Measurements from ENCODE around the gene GIPC3. TPM values are rescaled to one million over a fixed set of nuclear protein-coding genes. Genes with fewer than 3 reads are reported as not detected.

GIPC3 gene
- total RNA-seq, 2 donors from 2014 or later: 0.78 to 0.99 TPM

DNA sequence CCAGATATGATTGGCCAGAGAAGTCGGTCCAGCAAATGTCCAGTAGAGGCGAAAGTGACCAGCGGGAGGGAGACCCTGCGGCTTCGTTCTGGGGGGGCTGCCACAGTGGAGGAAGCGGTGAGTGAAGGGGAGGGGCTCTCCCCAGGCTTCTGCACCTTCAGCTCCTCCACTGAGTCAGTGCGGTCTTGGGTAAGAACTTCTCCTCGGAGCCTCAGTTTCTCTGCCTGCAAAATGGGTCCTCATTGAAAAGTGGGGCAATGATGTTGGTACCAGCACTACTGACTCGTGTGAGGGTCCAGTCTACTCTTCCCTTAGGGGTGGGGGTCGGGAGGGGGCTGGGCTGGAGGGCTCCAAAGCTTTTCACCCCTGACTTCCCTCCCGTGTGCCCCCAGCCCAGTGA is 4.2 kb downstream of the GIPC3 start:
- intact Hi-C loops (cut with DNase I): no loop called here
- no peaks in the 10 kb centered on the region for H3K9me3 ChIP-seq
- H3K36me3 ChIP-seq (replicated peaks in 1 of 2; ENCODE audit: insufficient read depth in 1 of 2, low read depth in 2 of 2): no peaks in the 10 kb centered on the region
- H3K27me3 ChIP-seq: peaks cover 0 to 12% of the 10 kb centered on the region in 2 donors
- DNase-seq (no peak), ATAC-seq (no peak)
- TF ChIP-seq POLR2A (IDR thresholded peaks at IDR 0.05): no peak
- H3K27ac ChIP-seq: no peak overlapping the region
- WGBS, 2 donors: 68% methylated on average over 8 to 10 of the region's 11 CpGs
- H3K4me1 ChIP-seq: peaks cover 25% of the 10 kb centered on the region
- H3K4me3 ChIP-seq: no peak overlapping the region

DNA sequence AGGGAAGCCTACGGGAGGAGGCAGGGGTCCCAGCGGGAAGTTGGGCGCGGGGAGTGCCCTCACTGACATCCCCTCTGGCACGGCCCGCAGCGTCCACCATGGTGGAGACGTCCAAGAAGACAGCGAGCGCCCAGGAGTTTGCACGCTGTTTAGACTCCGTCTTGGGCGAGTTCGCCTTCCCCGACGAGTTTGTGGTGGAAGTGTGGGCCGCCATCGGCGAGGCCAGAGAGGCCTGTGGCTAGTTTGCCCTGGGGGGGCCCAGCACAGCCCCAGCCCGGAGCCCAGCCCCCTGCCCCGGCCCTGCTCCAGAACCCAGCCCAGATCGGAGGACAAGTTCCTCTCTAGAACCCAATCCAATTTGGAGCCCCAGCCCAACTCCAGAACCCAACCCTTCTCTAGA is 4.7 kb downstream of the GIPC3 start:
- TF ChIP-seq, protein P1, sequence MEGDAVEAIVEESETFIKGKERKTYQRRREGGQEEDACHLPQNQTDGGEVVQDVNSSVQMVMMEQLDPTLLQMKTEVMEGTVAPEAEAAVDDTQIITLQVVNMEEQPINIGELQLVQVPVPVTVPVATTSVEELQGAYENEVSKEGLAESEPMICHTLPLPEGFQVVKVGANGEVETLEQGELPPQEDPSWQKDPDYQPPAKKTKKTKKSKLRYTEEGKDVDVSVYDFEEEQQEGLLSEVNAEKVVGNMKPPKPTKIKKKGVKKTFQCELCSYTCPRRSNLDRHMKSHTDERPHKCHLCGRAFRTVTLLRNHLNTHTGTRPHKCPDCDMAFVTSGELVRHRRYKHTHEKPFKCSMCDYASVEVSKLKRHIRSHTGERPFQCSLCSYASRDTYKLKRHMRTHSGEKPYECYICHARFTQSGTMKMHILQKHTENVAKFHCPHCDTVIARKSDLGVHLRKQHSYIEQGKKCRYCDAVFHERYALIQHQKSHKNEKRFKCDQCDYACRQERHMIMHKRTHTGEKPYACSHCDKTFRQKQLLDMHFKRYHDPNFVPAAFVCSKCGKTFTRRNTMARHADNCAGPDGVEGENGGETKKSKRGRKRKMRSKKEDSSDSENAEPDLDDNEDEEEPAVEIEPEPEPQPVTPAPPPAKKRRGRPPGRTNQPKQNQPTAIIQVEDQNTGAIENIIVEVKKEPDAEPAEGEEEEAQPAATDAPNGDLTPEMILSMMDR (IDR thresholded peaks at IDR 0.05): no peak
- no peak for TF ChIP-seq POLR2A (IDR thresholded peaks at IDR 0.05)
- peaks cover 25% of the 10 kb centered on the region for H3K4me1 ChIP-seq
- no peaks in the 10 kb centered on the region for H3K36me3 ChIP-seq (replicated peaks in 1 of 2; ENCODE audit: insufficient read depth in 1 of 2, low read depth in 2 of 2)
- ATAC-seq (no peak), DNase-seq (no peak)
- peaks cover 0 to 12% of the 10 kb centered on the region in 2 donors for H3K27me3 ChIP-seq
- no peak overlapping the region for H3K27ac ChIP-seq
- 84 to 85% methylated on average over 8 to 22 of the region's 22 CpGs for WGBS, 2 donors
- H3K4me3 ChIP-seq: no peak overlapping the region
- no peaks in the 10 kb centered on the region for H3K9me3 ChIP-seq
- intact Hi-C loops (cut with DNase I): no loop called here

DNA sequence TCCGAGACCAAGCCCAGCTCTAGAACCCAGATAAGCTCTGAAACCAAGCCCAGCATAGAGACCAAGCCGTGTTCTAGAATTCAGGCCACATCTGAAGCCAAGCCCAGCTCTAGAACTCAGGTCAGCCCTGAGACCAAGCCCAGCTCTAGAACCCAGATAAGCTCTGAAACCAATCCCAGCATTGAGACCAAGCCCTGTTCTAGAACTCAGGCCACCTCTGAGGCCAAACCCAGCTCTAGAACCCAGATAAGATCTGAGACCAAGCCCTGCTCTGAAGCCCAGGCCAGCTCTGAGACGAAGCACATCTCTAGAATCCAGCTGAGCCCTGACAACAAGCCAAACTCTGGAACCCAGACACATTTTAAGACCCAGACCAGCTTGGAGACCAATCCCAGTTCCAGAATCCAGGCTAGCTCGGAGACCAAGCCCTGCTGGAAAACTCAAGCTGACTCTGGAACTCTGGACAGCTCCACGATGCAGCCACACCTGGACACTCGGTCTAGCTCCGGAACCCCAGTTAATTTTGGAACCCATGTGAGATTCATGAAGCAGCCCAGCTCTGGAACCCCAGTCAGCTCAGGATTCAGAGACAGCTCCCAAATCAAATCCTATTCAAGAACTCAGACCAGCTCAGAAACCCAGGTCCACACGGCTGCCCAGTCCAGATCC is 5.8 kb downstream of the GIPC3 start:
- TF ChIP-seq, protein P1 (IDR thresholded peaks at IDR 0.05): no peak
- no peak for TF ChIP-seq POLR2A (IDR thresholded peaks at IDR 0.05)
- WGBS, 2 donors: 96 to 100% methylated on average over 1 to 8 of the region's 8 CpGs

DNA sequence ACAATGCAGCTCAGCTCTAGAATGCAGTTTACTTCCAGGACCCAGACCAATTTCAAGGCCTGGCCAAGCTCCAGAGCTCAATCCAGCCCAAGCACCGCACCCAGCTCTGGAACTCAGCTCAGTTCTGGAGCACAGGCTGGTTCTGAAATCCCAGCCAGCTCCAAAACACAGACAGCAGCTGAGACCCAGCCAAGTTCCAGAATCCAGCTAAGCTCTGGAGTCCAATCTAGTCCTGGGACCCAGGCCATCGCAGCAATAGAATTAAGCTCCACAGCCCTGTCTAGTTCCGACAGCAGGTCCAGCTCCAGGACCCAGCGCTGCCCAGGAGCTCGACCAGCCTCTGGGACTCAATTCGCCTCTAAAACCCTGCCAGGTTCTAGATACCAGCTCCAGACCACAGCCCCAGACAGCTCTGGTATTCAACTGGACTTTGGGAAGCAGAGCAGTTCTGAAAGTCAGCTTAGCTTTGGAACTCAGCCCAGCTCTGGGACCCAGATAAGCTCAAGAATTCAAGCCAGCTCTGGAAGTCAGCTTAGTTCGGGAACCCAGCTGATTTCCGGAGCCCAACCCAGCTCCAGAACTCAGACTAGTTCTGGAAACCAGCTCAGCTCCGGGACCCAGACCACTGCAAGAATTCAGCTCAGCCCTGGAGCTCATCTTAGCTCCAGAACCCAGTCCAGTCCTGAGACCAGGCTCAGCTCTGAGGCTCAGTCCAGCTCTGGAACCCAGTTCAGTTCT is 6.8 kb downstream of the GIPC3 start:
- TF ChIP-seq POLR2A (IDR thresholded peaks at IDR 0.05): no peak
- TF ChIP-seq, protein P1 (IDR thresholded peaks at IDR 0.05): no peak
- H3K4me1 ChIP-seq: peaks cover 10% of the 10 kb centered on the region
- intact Hi-C loops (cut with DNase I): no loop called here
- no peaks in the 10 kb centered on the region for H3K27me3 ChIP-seq
- no peaks in the 10 kb centered on the region for H3K9me3 ChIP-seq
- WGBS, 2 donors: 20 to 64% methylated on average over 1 to 9 of the region's 9 CpGs
- no peak overlapping the region for H3K4me3 ChIP-seq
- H3K36me3 ChIP-seq (replicated peaks in 1 of 2; ENCODE audit: insufficient read depth in 1 of 2, low read depth in 2 of 2): no peaks in the 10 kb centered on the region
- DNase-seq: peak in 2 of 4 donors; percentile 45 to 62
- H3K27ac ChIP-seq: no peak overlapping the region
- ATAC-seq: peak; percentile 27

More for the DNA sequence above, 5.8 kb downstream of the GIPC3 start:
- Histone ChIP-seq H3K4me1 (peaks cover 16% of the 10 kb centered on the region), H3K27me3 (peaks cover 0 to 3% of the 10 kb centered on the region in 2 donors), H3K36me3 (replicated peaks in 1 of 2; ENCODE audit: insufficient read depth in 1 of 2, low read depth in 2 of 2) (no peaks in the 10 kb centered on the region), H3K9me3 (no peaks in the 10 kb centered on the region), H3K4me3 (no peak overlapping the region), H3K27ac (no peak overlapping the region)
- no peak for ATAC-seq
- intact Hi-C loops (cut with DNase I): no loop called here
- no peak for DNase-seq

DNA sequence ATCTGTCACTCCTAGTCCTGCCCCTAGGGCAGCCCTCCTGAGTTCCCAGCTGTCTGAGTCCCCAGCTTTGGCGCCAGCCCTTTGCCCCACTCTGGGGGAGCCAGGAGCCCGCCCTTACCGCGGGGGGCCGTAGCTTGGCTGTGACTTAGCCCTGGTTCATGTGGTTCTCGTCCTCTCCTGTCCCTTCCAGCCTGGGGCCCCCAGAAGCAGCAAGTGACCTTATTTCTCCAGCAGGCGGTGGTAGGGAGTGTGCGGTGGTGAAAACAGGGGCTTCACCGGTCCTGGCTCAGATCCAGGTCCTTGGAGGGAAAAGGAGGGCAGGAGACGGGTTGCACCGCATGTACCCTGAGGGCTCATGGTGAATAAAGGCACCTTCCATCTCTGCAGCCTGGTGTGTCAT is 7.9 kb downstream of the GIPC3 start:
- no peaks in the 10 kb centered on the region for H3K27me3 ChIP-seq
- H3K36me3 ChIP-seq (replicated peaks in 1 of 2; ENCODE audit: insufficient read depth in 1 of 2, low read depth in 2 of 2): no peaks in the 10 kb centered on the region
- TF ChIP-seq, protein P1 (IDR thresholded peaks at IDR 0.05): no peak
- no peak for TF ChIP-seq POLR2A (IDR thresholded peaks at IDR 0.05)
- H3K27ac ChIP-seq: no peak overlapping the region
- H3K4me3 ChIP-seq: no peak overlapping the region
- no peaks in the 10 kb centered on the region for H3K9me3 ChIP-seq
- intact Hi-C loops (cut with DNase I): no loop called here
- peaks cover 8% of the 10 kb centered on the region for H3K4me1 ChIP-seq
- ATAC-seq (no peak), DNase-seq (no peak)
- 31 to 33% methylated on average over 7 to 11 of the region's 11 CpGs for WGBS, 2 donors

Data from body of pancreas (tissue), 4 donors.